Measurements from ENCODE around the gene LTN1.

DNA sequence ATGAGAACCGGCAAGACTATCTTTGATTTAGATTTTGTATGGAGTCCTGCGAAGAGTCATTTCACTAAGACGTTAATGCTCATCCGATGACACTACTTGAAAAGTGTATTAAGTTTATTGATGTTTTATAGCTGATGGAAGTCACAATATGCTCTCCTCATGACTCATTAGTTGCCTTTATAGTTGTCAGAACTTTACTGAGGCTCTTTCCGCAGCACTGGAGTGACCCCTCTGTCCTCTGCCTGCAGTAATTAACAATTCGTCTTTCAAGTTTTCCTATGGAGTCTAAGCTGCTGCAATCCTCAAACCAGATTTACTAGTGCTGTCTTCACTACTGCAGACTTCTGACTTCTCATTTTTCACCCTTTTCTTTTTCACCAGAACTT is 32.6 kb upstream of the LTN1 start:
- TF ChIP-seq CTCF (IDR thresholded peaks at IDR 0.05; ENCODE audit: low read depth, low read length, poor library complexity, severe bottlenecking) (no peak), EZH2phosphoT487 (IDR thresholded peaks at IDR 0.05; ENCODE audit: borderline replicate concordance, low read length) (no peak)
